Activated CD8-positive, alpha-beta memory T cell treated with anti-CD3 and anti-CD28 coated beads, Interleukin-2, amount 50 U/mL, for 24 hours (primary cell): ENCODE results near the gene INSIG2.

Experiments used
- DNase-seq: peaks from one replicate; pipeline ENCODE4 v3.0.0-alpha.2; 2020; ENCODE audit errors: extremely low read depth

The INSIG2 gene

DNA sequence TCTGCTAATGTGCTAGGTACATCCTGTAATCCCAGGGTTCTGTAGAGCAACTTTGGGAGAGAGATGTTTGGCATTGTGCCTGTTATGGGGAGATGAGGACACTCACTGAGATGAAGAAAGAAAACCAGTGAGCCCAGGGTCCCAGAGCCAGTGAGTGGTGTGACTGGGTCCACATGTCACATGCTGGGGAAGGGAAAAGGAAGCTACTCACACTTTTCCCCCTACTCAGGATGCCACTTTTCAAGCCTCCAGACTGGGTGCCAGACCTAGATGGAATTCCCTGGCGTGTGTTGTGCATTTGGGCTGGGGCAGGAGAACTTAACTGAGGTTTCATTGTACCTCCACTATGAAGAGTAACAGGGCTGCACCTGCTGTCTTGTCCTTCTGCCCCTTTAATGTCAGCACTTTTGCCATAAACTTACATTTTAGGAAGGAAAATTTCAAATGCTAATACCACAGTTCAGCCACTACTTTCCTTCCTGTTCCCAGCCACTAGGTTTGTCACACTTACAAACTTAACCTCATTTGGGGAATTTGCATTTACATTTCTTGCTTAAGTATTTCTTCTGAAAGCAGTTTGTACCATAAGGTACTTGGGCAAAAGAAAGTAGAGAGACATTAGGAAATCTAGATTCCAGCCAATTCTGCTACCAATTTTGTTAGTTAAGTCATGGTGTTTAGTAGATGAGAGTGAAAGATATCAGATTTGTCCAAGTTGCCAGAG lies 10.2 kb downstream of the INSIG2 start:
- no peak for DNase-seq

DNA sequence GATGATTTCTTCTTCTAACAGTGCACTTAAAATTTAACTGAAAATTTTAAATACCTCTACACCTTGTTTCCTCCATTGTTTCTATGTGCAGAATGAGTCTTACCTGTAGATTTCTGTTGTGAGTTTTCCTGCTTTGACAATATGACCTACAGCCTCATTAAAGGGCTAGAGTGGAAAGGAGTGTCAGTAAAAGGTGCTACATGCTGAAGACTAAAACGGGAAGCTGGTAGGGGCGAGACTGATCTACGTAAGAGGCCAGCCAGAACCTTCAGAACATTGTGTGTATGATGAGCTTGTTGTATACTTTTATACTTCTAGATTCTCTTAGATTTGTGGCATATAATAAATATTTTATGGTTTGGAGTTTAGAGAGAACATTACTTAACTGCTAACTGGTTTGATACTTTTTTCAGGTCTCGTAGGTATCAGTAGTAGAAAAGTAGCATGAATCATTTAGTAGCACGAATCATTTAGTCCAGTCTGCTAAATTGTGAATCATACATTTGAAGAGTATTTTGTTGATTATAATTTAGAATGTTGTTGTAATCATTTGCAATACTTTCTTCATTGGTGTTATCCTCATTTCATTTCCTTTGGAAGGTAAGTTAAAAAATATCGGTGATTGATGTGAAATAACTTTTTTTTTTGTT lies 14.3 kb downstream of the INSIG2 start:
- no peak for DNase-seq

DNA sequence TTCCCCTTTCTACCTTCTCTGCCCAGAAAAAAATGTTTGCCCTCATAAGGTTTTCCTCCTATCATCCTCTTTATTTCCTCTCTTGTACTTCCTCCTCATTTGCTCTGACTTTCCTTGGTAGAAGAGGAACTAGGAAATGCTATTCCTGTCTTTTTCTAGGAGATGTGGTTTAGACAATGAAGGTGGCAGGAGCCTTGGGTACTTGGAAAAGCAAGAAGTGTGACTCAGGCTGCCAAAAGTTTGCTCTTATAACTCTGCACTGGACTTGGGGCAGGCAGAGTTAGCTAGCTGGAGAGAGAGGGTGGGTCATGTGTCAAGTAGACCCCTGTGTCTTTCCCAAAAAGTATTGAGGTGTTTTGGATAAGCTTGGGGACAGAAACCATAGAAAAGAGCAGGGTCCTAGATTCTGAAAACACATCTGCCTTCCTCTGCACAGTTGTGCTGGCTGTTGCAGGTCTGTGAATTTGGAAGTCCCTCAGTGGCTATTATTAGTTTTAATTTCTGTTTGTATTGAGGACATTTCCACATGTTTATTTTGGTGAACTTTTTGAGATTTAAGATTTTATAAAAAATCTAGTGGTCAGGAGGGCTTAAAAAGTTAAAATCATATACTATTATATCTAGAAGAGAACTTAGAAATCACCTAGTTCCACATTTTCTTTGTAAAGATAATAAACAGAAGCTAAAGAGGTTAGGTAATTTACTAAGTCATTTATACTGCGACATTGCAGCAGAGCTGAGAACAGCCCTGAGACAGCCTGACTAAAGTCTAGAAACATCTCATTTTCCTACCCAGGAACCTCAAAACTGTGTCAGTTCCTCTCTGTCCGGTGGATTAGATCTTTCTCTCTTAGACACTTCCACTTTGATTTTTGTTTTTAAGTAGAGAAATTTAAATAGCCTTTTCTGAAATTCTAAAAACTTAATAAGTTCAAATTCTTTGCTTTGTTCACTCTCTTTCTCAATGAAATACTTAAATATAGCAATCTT lies 16.0 kb downstream of the INSIG2 start:
- no peak for DNase-seq

DNA sequence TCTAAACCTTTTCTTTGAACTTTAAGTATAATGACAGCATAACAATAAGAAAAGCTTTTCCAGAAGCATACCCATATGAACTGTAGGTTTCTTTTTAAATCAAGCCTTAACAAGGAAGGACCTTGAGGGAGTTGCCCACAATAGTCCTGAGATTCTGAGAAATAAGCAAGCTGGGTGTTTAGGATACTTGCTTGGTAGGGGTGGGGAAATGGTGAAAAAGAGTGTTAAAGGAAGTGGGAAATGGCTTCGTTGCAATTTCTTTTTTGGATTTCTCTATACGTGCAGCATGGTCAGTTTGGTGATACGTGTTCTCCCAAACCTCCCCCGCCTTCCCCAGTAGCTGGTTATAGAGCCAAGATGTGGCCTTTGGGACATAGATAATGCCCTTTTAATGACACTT lies 17.2 kb downstream of the INSIG2 start:
- no peak for DNase-seq

DNA sequence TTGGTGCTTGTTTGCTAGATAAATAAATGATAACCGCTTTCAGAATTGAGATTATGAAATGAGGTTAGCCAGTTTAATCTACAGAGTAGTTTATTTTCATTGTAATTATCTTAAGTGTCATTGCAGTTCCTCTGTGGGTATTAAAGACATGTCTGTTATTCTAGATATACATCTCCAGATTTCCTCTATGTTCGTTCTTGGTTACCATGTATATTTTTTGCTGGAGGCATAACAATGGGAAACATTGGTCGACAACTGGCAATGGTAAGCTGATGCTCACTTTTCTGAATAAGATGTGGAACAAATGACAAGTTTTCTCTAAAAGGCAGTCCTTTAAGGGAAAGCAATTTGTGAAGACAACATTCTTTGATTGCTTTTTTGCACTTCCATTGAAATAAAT lies 18.7 kb downstream of the INSIG2 start:
- no peak for DNase-seq

DNA sequence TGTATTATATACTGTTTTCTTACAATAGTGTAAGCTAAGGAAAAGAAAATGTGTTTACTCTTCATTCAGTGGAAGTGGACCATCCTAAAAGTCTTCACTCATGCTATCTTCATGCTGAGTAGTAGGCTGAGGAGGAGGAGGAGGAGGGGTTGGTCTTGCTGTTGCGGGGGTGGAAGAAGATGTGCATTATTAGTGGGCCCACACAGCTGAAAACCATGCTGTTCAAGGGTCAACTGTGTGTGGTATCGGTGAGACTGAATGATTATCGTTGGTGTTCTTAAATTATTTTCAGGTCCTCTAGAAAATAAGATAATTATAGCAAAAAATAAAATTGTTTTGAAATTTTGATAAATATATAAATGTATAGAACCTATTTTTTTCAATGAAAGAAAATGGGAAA lies 22.0 kb downstream of the INSIG2 start:
- DNase-seq = no peak

DNA sequence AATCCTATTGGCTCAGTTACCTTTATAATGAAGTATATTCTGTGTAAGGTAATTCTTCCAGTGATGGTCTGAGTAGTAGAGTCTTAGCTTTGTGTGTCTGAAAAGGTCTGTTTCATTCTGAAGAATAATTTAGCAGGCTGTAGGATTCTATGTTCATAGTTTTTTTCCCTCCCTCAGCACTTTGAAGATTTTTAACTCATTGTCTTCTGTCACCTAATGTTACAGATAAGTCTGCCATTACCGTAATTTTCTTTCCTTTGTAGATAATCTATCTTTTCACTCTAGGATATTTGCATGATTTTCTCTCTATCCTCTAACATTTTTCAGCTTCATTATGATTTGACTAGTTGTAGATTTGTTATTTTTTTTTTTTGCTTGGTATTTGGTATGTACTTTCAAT lies 22.7 kb downstream of the INSIG2 start:
- DNase-seq = no peak

DNA sequence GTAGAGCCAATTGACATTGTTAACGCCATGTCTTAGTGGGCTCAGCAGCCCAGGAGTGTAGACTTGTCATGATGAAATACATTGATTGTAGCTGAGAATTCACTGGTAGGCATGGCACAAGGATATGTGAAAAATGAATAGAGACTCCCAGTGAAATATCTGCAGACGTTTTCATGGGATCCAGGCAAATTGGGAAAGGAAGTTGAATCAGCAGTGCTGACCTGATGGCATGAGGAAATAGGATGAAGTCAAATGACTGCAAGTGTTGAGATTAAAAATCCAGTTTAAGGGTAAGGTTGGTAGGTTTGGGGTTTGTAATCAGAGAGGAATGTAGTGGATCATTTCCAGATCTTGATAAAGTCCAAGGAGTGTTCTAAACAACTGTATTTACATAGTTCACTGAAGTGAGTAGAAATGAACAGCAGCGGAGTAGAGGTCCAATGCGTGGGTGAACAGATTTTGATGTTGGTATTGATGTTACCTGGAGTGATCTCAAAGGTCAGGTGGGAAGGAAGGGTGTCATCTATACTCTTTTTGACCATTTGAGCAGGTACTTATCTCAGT lies 24.6 kb downstream of the INSIG2 start:
- no peak for DNase-seq

DNA sequence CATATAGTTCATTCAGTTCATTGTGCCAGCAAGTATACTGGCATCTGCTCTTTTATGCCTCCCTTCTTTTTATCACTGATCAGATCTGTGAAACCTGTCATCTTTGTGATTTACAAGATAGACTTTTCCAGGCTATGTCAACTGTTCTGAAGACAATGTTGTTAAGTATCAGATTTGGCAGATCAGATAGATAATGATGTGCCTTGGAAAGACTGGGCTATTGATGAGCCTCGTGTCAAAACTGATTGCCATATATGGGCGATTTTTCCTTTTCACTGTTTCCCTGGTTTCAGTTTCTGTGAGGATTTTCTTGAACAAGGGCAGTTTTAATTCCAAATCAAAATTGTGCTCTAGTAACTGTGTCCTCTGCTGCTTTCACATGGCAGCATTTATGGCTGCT lies 26.6 kb downstream of the INSIG2 start:
- DNase-seq = no peak

DNA sequence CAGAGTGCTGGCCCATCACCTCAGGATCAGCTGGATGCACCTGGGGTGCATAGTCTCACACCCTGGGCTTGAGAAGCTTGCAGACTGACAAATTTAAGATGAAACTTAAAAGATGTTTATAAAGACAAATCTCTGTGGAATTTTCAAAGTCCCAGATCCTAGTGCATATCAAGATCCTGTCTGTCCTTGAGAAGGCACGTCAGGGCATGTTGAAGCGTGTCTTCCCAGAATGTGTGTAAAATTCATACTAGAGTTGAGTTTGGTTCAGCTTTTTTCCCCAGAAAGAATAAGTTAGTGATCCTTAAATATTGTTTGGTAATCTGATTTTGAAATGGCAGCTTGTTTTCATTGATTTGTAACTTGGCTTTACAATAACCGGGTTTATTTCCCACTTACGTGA lies 27.5 kb downstream of the INSIG2 start:
- no peak for DNase-seq

DNA sequence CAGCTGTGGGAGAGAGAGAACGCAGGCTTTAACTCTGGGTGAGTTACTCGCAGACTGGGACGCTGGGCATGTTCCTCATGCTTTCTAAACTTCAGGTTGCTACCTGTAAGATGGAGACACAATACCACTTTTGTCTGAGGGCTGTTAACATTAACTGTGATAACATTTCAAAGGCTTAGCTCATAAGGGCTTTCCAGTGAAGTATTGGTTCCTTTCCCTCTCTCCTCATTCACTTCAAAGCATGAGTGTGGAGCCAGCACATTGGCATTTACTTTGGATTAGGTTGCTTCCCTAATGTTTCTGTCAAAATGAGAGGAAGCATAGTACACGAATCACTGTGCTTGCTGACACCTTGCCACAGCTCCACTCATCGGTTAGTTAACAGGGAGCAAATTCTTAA lies 30.2 kb downstream of the INSIG2 start:
- no peak for DNase-seq

DNA sequence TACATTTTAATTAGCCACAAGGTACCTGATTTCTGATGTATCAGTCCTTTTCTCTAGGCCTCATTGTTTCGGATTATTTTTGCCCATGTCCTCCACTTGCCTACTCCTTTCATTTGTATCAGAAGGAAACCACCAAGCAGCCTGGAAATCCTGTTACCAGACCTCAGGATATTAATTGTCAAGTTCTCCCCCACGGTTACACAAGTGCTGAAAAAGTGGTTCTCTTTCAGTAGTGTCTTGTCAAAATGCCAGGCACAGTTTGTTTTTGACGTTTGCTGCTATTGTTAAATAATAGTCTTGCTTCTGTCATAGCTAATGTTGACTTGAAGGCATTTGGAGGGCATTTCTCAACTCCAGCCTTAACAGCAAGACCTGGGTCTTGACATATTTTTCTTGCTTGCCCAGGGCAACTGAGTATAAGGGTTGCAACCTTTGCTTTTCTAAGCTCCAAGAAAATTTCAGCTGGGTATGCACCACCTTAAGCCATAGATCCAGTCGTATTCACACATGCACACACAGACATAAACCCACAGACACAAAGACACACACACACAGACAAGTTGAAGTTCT lies 31.0 kb downstream of the INSIG2 start:
- no peak for DNase-seq

DNA sequence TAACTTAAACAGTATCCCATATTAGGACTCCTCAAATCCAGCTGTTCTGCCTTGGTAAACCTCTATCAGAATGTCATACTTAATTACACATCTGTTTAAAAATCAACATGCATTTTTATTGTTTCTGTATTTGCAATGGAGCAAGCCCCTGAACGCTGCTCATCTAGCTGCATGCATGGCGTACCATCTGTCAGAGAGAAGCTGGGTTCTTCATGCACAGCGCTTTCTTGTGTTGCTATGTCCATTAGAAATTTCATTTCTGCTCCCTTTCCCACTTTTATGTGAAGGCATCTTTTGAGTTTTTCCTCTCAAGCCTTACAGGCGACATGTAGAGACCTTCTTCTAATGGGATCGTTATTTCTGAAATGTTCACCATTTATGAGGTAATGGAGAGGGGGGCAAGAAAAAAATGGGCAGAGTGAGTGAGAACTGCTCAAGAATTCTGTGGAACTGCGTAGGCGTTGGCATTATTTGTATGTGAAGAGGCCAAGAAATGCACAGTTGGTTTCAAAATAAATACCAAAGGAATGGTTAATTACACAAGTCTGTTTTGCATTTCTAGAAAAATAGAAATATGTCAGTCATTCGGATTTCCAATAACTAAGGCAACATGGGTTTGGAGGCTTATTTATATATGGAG lies 31.6 kb downstream of the INSIG2 start:
- DNase-seq = no peak

DNA sequence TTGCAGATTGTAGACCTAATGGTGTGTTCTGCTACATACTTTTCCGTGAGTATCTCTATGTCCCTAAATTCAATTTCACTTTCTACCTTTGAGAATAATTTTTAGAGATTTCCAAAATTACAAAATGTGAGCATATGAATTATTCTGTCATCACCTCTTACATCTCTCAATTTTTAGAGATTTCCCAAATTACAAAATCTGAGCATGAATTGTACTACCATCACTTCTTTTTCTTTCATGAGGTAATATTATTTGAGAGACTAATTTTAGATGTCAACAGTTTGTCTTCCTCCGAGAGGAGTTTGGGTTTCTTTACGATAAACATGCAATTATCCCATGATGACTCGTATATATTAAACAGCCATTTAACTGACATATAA lies 32.1 kb downstream of the INSIG2 start:
- no peak for DNase-seq

DNA sequence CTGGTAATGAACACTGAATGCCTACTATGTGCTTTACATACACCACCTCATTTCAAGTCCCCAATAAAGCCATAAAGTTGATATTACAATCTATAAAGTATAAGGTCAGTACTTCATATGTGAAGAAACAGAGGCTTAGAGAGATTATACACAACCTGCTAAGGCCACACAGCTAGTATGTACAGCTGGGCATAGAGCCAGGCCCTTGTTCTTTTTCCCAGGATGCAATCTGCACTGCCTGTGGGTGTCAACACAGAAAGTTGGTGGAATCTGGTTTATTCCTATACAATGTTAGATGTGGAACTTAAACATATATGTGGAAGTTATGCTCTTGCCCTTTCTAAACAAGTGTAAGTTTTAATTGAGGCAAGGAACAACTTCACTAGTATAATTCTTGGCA lies 32.8 kb downstream of the INSIG2 start:
- DNase-seq = no peak

DNA sequence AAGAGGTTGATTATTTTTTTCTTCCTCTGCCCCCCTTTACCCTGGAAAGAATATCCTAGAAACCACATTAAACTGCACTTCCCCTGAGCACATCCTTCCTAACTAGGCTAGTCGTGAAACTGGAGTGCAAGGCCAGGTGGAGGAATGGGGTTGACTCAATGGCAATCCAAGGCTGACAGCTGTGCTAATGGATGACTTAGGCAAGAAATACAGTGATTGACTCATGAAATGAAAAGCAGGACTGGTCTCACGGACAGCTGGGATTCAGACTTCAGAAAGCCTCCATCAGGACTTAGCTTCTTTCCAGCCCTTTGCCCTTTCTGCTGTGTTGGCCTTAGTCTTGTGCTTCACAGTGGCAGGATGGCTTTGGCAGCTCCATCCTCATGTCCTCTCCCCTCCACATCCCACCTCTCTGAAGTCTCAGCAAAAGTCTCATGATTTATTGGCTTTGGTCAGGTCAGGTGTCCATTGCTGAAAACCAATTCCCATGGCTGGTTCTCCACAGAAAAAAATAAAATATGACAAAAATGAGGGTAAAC lies 33.8 kb downstream of the INSIG2 start:
- no peak for DNase-seq

DNA sequence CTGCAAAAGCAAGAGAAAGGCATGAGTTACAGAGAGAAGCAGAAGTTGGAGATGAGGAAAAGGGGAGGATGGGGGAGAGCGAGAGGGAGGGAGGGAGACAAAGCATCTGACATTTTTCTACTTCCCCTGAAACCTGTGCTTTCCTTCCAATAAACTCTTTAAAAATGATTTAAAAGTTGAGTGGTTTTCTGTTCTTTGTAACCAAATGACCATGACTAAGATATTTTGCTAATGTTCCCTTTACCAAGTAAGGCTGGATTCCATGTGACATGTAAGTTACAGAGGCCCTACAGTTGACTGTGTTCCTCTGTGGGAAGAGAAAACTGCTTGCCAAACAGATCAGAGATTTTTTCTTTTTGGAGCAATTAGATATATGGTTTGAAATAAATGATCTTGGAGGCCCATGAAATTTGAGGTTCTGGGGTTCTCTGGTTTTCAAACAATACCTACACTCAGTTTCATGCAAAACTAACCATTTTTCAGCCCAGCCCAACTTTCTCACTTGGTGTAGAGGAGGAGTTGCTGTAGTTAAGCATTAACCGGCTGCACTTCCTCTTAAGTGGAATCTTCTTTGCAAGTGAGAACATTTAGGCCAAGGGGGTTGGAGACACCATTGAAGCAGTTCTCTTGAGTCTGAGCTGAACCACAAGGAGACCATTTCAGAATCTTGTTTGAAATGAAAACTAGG lies 34.5 kb downstream of the INSIG2 start:
- no peak for DNase-seq

DNA sequence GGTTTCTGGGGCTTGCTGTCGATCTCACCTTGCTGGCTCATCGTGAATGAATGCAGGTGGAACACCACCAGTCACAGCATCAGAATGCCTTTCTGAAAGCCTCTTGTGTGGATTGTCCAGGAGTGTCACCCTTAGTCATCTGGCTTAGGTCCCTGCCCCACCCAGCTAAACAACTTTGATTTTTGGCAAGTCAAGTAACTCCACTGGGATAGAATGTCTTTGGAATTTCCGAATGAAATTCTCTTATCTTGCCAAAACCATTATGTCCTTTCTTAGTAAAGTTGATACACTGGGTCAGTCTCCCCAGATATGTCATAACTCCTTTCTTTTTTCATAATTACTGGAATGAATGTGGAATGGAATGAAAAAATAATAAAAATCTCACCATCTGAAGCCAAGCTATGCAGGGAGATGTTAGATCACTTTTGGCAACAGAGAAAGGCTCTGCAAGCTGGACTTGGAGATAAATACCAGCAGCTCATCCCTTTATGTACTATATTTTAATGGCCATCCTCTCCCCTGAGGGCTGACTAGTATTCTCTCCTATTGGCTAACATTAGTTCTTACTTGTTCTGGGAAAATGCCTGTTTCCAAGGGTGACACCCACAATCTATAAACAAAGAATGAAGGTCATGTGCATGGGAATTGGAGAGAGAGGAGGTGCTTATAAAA lies 35.4 kb downstream of the INSIG2 start:
- no peak for DNase-seq

DNA sequence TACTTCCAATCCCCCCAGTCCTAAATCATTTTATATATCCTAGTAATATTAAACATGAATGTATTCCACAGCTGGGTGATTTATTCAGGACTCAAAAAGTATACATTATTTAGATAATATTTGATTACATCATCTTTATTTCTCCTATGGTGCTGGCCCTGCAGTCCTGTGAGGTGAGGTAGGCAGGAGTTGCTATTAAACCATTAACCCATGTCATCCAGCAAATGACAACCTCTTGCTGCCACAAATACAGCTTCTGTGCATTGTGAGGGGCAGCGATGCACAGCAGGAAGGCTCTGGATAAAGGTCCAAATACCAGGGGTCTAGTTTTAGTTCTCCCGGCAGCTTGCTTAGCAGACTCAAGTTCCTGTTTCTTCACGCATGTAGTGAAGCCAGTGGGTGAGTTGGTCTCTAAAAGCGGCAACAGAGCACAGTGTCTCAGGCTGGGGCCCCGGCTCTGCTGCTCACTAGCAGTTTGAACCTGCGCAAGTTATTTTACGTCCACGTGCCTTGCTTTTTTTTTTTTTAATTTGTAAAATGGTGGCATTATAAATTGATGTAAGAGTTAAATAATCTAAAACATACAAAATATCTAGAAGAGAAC lies 36.1 kb downstream of the INSIG2 start:
- no peak for DNase-seq

DNA sequence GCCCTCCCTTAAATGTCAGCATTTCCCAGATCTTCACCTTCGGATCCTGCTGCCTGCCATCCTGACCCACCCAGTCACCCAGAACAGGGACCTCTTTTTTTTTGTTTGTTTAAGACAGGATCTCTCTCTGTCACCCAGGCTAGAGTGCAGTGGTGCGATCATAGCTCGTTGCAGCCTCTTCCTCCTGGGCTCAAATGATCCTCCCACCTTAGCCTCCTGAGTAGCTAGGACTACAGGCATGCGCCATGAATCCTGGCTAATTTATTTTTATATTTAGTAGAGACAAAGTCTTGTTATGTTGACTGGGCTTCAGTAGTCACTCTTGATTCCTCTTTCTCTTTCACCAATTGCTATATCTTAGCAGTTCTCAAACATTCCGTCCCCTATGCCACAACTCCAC lies 39.0 kb downstream of the INSIG2 start:
- DNase-seq = no peak
